Activated naive CD4-positive, alpha-beta T cell treated with anti-CD3 and anti-CD28 coated beads, Interleukin-2, amount 10 ng/mL, durations not matched to agents 7 days and 5 days (primary cell): ENCODE measurements around the gene ZNF25.
A peak's percentile ranks its signal among the peaks of the same experiment; 100 is the strongest.
"Not testable (repeated sequence)": the region's sequence is repeated elsewhere in the genome, so short reads cannot be mapped to it uniquely, and the experiment has no call there.

Source experiments
- CTCF ChIA-PET: fragments of 350-600 bp; sonication (Branson Sonifier 250); formaldehyde crosslinking; loops from one replicate; lab custom pipeline; 2021; ENCODE audit warnings: antibody characterized with exemption; lab: Charles Lee
- DNase-seq: peaks from one replicate; pipeline ENCODE4 v3.0.0-alpha.2; 2020
- H3K27ac Mint-ChIP-seq: one replicate; pipeline ENCODE4 v1.8.0; 2021; ENCODE audit warnings: mild to moderate bottlenecking, moderate library complexity, mixed read lengths
- H3K27me3 Mint-ChIP-seq: one replicate; pipeline ENCODE4 v1.8.0; 2021; ENCODE audit warnings: mild to moderate bottlenecking, mixed read lengths
- H3K36me3 Mint-ChIP-seq: one replicate; pipeline ENCODE4 v1.8.0; 2021; ENCODE audit warnings: mixed read lengths
- H3K4me1 Mint-ChIP-seq: one replicate; pipeline ENCODE4 v1.8.0; 2021; ENCODE audit warnings: mixed read lengths
- H3K4me3 Mint-ChIP-seq: one replicate; pipeline ENCODE4 v1.8.0; 2021; ENCODE audit warnings: mild to moderate bottlenecking, moderate library complexity, mixed read lengths
- H3K9me3 Mint-ChIP-seq: one replicate; pipeline ENCODE4 v1.8.0; 2021; ENCODE audit warnings: mixed read lengths

Gene ZNF25

GRCh38 chr10:37976091-37976879, at the start of gene ZNF25:
Gene ZNF25 (minus strand): TSS chr10:37976647. CDS start chr10:37971722, 4,925 bp downstream.
- Mint-ChIP-seq H3K27me3 (no peaks in the 10 kb centered on the region), H3K4me3 (peak within 1 kb of the TSS; percentile 88), H3K36me3 (no peaks in the 10 kb centered on the region), H3K9me3 (peaks cover 7% of the 10 kb centered on the region), H3K4me1 (peaks cover 26% of the 10 kb centered on the region), H3K27ac (peak within 1 kb of the TSS; percentile 96)
- CTCF ChIA-PET = interaction anchor here (0.8 to 1.2 kb wide), 11 partner anchors 9 to 426 kb away, joined by 3 to 6 read pairs (median 3); partner anchors contain the start of gene ZNF248
- DNase-seq = peak; percentile 99

- H3K9me3 Mint-ChIP-seq = peaks cover 21% of the 10 kb centered on the region
- H3K27me3 Mint-ChIP-seq = no peaks in the 10 kb centered on the region
- no peak overlapping the region for H3K4me3 Mint-ChIP-seq
- CTCF ChIA-PET = no interaction called here
- peak overlapping the region; percentile 0 for H3K27ac Mint-ChIP-seq
- peaks cover 34% of the 10 kb centered on the region for H3K4me1 Mint-ChIP-seq
- H3K36me3 Mint-ChIP-seq = peaks cover 87% of the 10 kb centered on the region
- DNase-seq = no peak
Observed at GRCh38 chr10:38025283-38025682, 48.8 kb upstream of the ZNF25 start.

GRCh38 chr10:38019124-38019523, 42.7 kb upstream of the ZNF25 start:
- H3K4me3 Mint-ChIP-seq, CTCF ChIA-PET, H3K27ac Mint-ChIP-seq, DNase-seq, H3K27me3 Mint-ChIP-seq: not testable (repeated sequence)
- Mint-ChIP-seq H3K9me3 (peaks cover 15% of the 10 kb centered on the region), H3K4me1 (peaks cover 19% of the 10 kb centered on the region), H3K36me3 (peaks cover 89% of the 10 kb centered on the region)

- Mint-ChIP-seq H3K27ac (no peak overlapping the region), H3K4me3 (no peak overlapping the region), H3K4me1 (peaks cover 33% of the 10 kb centered on the region), H3K36me3 (peaks cover 83% of the 10 kb centered on the region), H3K9me3 (peaks cover 15% of the 10 kb centered on the region), H3K27me3 (no peaks in the 10 kb centered on the region)
- CTCF ChIA-PET = interaction anchor here (0.6 kb wide), 1 partner anchor 15 kb away, joined by 3 read pairs; no protein-coding TSS in a partner anchor
- DNase-seq = no peak
Observed at GRCh38 chr10:38016354-38016753, 39.9 kb upstream of the ZNF25 start.

GRCh38 chr10:38010119-38010903, 33.9 kb upstream of the ZNF25 start, which contains the start of gene ZNF33A:
Gene ZNF33A (plus strand): TSS chr10:38010675. CDS start chr10:38012342, 1,667 bp downstream.
- no peaks in the 10 kb centered on the region for H3K27me3 Mint-ChIP-seq
- H3K36me3 Mint-ChIP-seq = peaks cover 30% of the 10 kb centered on the region
- H3K27ac Mint-ChIP-seq = peak within 1 kb of the TSS; percentile 100
- CTCF ChIA-PET = no interaction called here
- H3K9me3 Mint-ChIP-seq = no peaks in the 10 kb centered on the region
- peak; percentile 94 for DNase-seq
- peaks cover 33% of the 10 kb centered on the region for H3K4me1 Mint-ChIP-seq
- peak within 1 kb of the TSS; percentile 77 for H3K4me3 Mint-ChIP-seq

- Mint-ChIP-seq H3K4me3 (no peak overlapping the region), H3K4me1 (peaks cover 22% of the 10 kb centered on the region), H3K36me3 (peaks cover 12% of the 10 kb centered on the region), H3K27me3 (no peaks in the 10 kb centered on the region), H3K27ac (no peak overlapping the region), H3K9me3 (no peaks in the 10 kb centered on the region)
- CTCF ChIA-PET = no interaction called here
- no peak for DNase-seq
Observed at GRCh38 chr10:38007991-38008390, 31.5 kb upstream of the ZNF25 start.

GRCh38 chr10:38007551-38007950, 31.1 kb upstream of the ZNF25 start:
- no peak overlapping the region for H3K4me3 Mint-ChIP-seq
- H3K36me3 Mint-ChIP-seq = peaks cover 9% of the 10 kb centered on the region
- no peaks in the 10 kb centered on the region for H3K9me3 Mint-ChIP-seq
- CTCF ChIA-PET = no interaction called here
- H3K27ac Mint-ChIP-seq = no peak overlapping the region
- DNase-seq = no peak
- peaks cover 20% of the 10 kb centered on the region for H3K4me1 Mint-ChIP-seq
- H3K27me3 Mint-ChIP-seq = no peaks in the 10 kb centered on the region

- Mint-ChIP-seq H3K4me1 (no peaks in the 10 kb centered on the region), H3K36me3 (no peaks in the 10 kb centered on the region), H3K9me3 (no peaks in the 10 kb centered on the region), H3K27me3 (no peaks in the 10 kb centered on the region), H3K27ac (no peak overlapping the region), H3K4me3 (no peak overlapping the region)
- CTCF ChIA-PET = interaction anchor here (0.9 kb wide), 1 partner anchor 28 kb away, joined by 3 read pairs; no protein-coding TSS in a partner anchor
- no peak for DNase-seq
Observed at GRCh38 chr10:38003588-38003987, 27.1 kb upstream of the ZNF25 start.

- CTCF ChIA-PET = no interaction called here
- H3K27ac Mint-ChIP-seq = no peak overlapping the region
Observed at GRCh38 chr10:38003026-38003425, 26.6 kb upstream of the ZNF25 start.

GRCh38 chr10:38000474-38000873, 24.0 kb upstream of the ZNF25 start:
- H3K27me3 Mint-ChIP-seq, CTCF ChIA-PET, H3K4me3 Mint-ChIP-seq, DNase-seq, H3K9me3 Mint-ChIP-seq, H3K27ac Mint-ChIP-seq, H3K4me1 Mint-ChIP-seq, H3K36me3 Mint-ChIP-seq: not testable (repeated sequence)

More at GRCh38 chr10:38003026-38003425, 26.6 kb upstream of the ZNF25 start:
- H3K27me3 Mint-ChIP-seq = no peaks in the 10 kb centered on the region
- no peak overlapping the region for H3K4me3 Mint-ChIP-seq
- H3K9me3 Mint-ChIP-seq = no peaks in the 10 kb centered on the region
- DNase-seq = no peak
- H3K4me1 Mint-ChIP-seq = no peaks in the 10 kb centered on the region
- no peaks in the 10 kb centered on the region for H3K36me3 Mint-ChIP-seq

GRCh38 chr10:37998920-37999319, 22.5 kb upstream of the ZNF25 start:
- H3K27me3 Mint-ChIP-seq, DNase-seq, H3K36me3 Mint-ChIP-seq, H3K27ac Mint-ChIP-seq, CTCF ChIA-PET, H3K4me3 Mint-ChIP-seq, H3K4me1 Mint-ChIP-seq, H3K9me3 Mint-ChIP-seq: not testable (repeated sequence)

GRCh38 chr10:37992083-37992482, 15.6 kb upstream of the ZNF25 start:
- no peak overlapping the region for H3K27ac Mint-ChIP-seq
- no peak overlapping the region for H3K4me3 Mint-ChIP-seq
- no peak for DNase-seq
- peaks cover 3% of the 10 kb centered on the region for H3K27me3 Mint-ChIP-seq
- CTCF ChIA-PET = no interaction called here
- H3K36me3 Mint-ChIP-seq = no peaks in the 10 kb centered on the region
- H3K4me1 Mint-ChIP-seq = no peaks in the 10 kb centered on the region
- no peaks in the 10 kb centered on the region for H3K9me3 Mint-ChIP-seq

- no peaks in the 10 kb centered on the region for H3K4me1 Mint-ChIP-seq
- no peak for DNase-seq
- no peaks in the 10 kb centered on the region for H3K9me3 Mint-ChIP-seq
- CTCF ChIA-PET = no interaction called here
- no peaks in the 10 kb centered on the region for H3K36me3 Mint-ChIP-seq
- H3K27me3 Mint-ChIP-seq = peaks cover 3% of the 10 kb centered on the region
- H3K27ac Mint-ChIP-seq = no peak overlapping the region
- no peak overlapping the region for H3K4me3 Mint-ChIP-seq
Observed at GRCh38 chr10:37991655-37992054, 15.2 kb upstream of the ZNF25 start.

- H3K9me3 Mint-ChIP-seq = peaks cover 7% of the 10 kb centered on the region
- H3K27ac Mint-ChIP-seq = peak overlapping the region; percentile 96
- H3K4me3 Mint-ChIP-seq = peak overlapping the region; percentile 88
- peaks cover 26% of the 10 kb centered on the region for H3K4me1 Mint-ChIP-seq
- no peaks in the 10 kb centered on the region for H3K36me3 Mint-ChIP-seq
- no peaks in the 10 kb centered on the region for H3K27me3 Mint-ChIP-seq
- CTCF ChIA-PET = interaction anchor here (0.8 to 1.2 kb wide), 10 partner anchors 9 to 426 kb away, joined by 3 to 6 read pairs (median 4); partner anchors contain the start of gene ZNF248
- DNase-seq = no peak
Observed at GRCh38 chr10:37976880-37977203, 395 bp upstream of the ZNF25 start.
